Caco-2 (cell line): ENCODE measurements around the gene CLASRP. TPM values are rescaled to one million over a fixed set of nuclear protein-coding genes. Genes with fewer than 3 reads are reported as not detected.

Experiments
- BruUV-seq: library from RNA; stranded (reverse); fragments of 400-500 nt; replicated peaks from 2 replicates; lab custom pipeline; 2021; lab: Mats Ljungman, UMichigan
- CTCF ChIA-PET: fragments of 300-600 bp; sonication (Branson Sonifier 250); formaldehyde crosslinking; loops from one replicate; lab custom pipeline; 2022; ENCODE audit warnings: antibody characterized with exemption; lab: Charles Lee
- POLR2A ChIA-PET: fragments of 300-600 bp; sonication (Branson Sonifier 250); formaldehyde crosslinking; loops from one replicate; lab custom pipeline; 2022; ENCODE audit warnings: antibody characterized with exemption; lab: Charles Lee
- DNase-seq, 2 experiments: peaks; one replicate each; pipeline versions ENCODE4 v3.0.0 to v3.0.0-alpha.2; 2020 to 2022
- H3K27me3 ChIP-seq: replicated peaks from 2 replicates; pipeline ENCODE4 v1.6.0; 2011; ENCODE audit warnings: low read length; ENCODE audit not compliant: control insufficient read depth, insufficient read depth
- H3K36me3 ChIP-seq: 2 replicates; pipeline ENCODE4 v1.5.1; 2011; ENCODE audit warnings: low read length; ENCODE audit not compliant: control insufficient read depth, insufficient read depth
- H3K4me1 ChIP-seq: fragments of 250-450 bp; sonication (Bioruptor Pico); 2 replicates; pipeline ENCODE4 v1.5.1; 2020; ENCODE audit warnings: mild to moderate bottlenecking
- H3K4me3 ChIP-seq: 2 replicates; pipeline ENCODE4 v1.5.1; 2011; ENCODE audit warnings: low read depth, mild to moderate bottlenecking, control low read depth, low read length
- H3K9me3 ChIP-seq: fragments of 250-450 bp; sonication (Bioruptor Pico); 2 replicates; pipeline ENCODE4 v1.5.1; 2020; ENCODE audit warnings: mild to moderate bottlenecking, moderate library complexity
- H3K27ac Mint-ChIP-seq: one replicate; pipeline ENCODE4 v1.8.0; 2022; ENCODE audit warnings: mixed read lengths; ENCODE audit not compliant: unreplicated experiment
- H3K27me3 Mint-ChIP-seq: one replicate; pipeline ENCODE4 v1.8.0; 2022; ENCODE audit warnings: mixed read lengths; ENCODE audit not compliant: insufficient read depth, unreplicated experiment
- H3K36me3 Mint-ChIP-seq: one replicate; pipeline ENCODE4 v1.8.0; 2022; ENCODE audit warnings: mild to moderate bottlenecking, mixed read lengths; ENCODE audit not compliant: insufficient read depth, unreplicated experiment
- H3K4me1 Mint-ChIP-seq: one replicate; pipeline ENCODE4 v1.8.0; 2022; ENCODE audit warnings: low read depth, mixed read lengths; ENCODE audit not compliant: unreplicated experiment
- H3K4me3 Mint-ChIP-seq: one replicate; pipeline ENCODE4 v1.8.0; 2022; ENCODE audit warnings: mild to moderate bottlenecking, moderate library complexity, mixed read lengths; ENCODE audit not compliant: unreplicated experiment
- H3K9me3 Mint-ChIP-seq: one replicate; pipeline ENCODE4 v1.8.0; 2022; ENCODE audit warnings: mixed read lengths; ENCODE audit not compliant: unreplicated experiment
- intact Hi-C: fragments of 100-400 bp; cut with micrococcal nuclease; formaldehyde crosslinking; loops from one replicate; pipeline ENCODE4 v1.10.0; 2022; ENCODE audit not compliant: unreplicated experiment
- total RNA-seq: library from RNA; stranded (reverse); gene quantifications from 2 replicates; pipeline ENCODE4 v1.2.3, GENCODE V29; 2022
- TF ChIP-seq, protein P1 (sequence below), 2 experiments: fragments of 200-600 bp in 1 of 2; IDR thresholded peaks; 1 replicate in 1 of 2; 2 replicates in 1 of 2; pipeline versions ENCODE4 v1.5.1 to v1.8.0; 2011 to 2022; ENCODE audit warnings: antibody characterized with exemption in 1 of 2, control low read depth in 1 of 2, inconsistent platforms in 1 of 2, low read depth in 1 of 2, low read length in 1 of 2, mild to moderate bottlenecking in 1 of 2, moderate library complexity in 1 of 2; ENCODE audit not compliant: insufficient read depth in 1 of 2, severe bottlenecking in 1 of 2, unreplicated experiment in 1 of 2

The CLASRP gene
- total RNA-seq, 1 experiment from 2014 or later, result 104 TPM

- no peaks in the 10 kb centered on the region for H3K27me3 ChIP-seq
- ChIA-PET POLR2A (no interaction called here), CTCF (no interaction called here)
- intact Hi-C loops, result no loop called here
- Mint-ChIP-seq H3K36me3 (peaks cover 82% of the 10 kb centered on the region), H3K27me3 (no peaks in the 10 kb centered on the region), H3K4me1 (peaks cover 8% of the 10 kb centered on the region), H3K4me3 (no peak overlapping the region), H3K27ac (no peak overlapping the region), H3K9me3 (no peaks in the 10 kb centered on the region)
- no peaks in the 10 kb centered on the region for H3K9me3 ChIP-seq
- H3K4me1 ChIP-seq, result no peaks in the 10 kb centered on the region
- peaks cover 11% of the 10 kb centered on the region for H3K36me3 ChIP-seq
- DNase-seq, result no peak
- TF ChIP-seq, protein P1, sequence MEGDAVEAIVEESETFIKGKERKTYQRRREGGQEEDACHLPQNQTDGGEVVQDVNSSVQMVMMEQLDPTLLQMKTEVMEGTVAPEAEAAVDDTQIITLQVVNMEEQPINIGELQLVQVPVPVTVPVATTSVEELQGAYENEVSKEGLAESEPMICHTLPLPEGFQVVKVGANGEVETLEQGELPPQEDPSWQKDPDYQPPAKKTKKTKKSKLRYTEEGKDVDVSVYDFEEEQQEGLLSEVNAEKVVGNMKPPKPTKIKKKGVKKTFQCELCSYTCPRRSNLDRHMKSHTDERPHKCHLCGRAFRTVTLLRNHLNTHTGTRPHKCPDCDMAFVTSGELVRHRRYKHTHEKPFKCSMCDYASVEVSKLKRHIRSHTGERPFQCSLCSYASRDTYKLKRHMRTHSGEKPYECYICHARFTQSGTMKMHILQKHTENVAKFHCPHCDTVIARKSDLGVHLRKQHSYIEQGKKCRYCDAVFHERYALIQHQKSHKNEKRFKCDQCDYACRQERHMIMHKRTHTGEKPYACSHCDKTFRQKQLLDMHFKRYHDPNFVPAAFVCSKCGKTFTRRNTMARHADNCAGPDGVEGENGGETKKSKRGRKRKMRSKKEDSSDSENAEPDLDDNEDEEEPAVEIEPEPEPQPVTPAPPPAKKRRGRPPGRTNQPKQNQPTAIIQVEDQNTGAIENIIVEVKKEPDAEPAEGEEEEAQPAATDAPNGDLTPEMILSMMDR (IDR thresholded peaks at IDR 0.05; ENCODE audit: insufficient read depth in 1 of 2, low read depth in 1 of 2, low read length in 1 of 2, severe bottlenecking in 1 of 2, unreplicated experiment in 1 of 2), result no peak
- BruUV-seq, result no TSS peak
- no peak overlapping the region for H3K4me3 ChIP-seq
Observed at GRCh38 chr19:45061965-45062364, 23.1 kb downstream of the CLASRP start.

DNA sequence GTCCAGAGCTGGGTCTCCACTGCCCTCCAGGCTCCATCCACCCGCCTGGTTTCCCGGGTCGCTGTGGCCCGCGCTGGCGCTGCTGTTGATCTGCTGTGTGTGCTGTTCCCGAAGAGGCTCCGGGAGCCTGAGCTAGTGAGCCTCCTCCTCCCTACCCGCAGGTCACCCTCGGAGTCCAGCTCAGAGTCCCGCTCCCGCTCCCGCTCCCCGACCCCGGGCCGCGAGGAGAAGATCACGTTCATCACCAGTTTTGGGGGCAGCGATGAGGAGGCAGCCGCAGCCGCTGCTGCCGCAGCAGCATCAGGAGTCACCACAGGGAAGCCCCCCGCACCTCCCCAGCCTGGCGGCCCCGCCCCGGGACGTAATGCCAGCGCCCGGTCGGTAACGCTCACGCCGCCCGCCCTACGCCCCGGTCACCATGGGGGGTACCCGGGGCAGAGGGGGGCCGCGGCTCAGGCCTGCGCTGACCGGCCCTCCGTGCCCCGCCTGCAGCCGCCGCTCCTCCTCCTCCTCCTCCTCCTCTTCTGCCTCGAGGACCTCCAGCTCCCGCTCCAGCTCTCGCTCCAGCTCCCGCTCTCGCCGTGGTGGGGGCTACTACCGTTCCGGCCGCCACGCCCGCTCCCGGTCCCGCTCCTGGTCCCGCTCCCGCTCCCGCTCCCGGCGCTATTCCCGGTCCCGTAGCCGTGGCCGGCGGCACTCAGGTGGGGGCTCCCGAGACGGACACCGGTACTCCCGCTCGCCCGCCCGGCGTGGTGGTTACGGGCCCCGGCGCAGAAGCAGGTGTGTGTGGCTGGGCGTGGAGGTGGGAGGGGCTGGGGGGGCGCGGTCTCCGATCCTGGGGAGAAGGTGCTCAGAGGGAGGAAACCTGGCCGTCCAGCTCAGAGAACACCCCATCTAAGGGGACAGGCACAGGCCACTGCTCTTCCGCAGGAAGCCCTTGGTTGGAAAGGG, 25.3 kb downstream of the CLASRP start:
- intact Hi-C loops, result no loop called here
- Mint-ChIP-seq H3K4me3 (no peak overlapping the region), H3K4me1 (peaks cover 8% of the 10 kb centered on the region), H3K9me3 (no peaks in the 10 kb centered on the region), H3K27me3 (no peaks in the 10 kb centered on the region), H3K36me3 (peaks cover 84% of the 10 kb centered on the region), H3K27ac (no peak overlapping the region)
- BruUV-seq, result no TSS peak
- H3K27me3 ChIP-seq, result no peaks in the 10 kb centered on the region
- TF ChIP-seq, protein P1 (IDR thresholded peaks at IDR 0.05; ENCODE audit: insufficient read depth in 1 of 2, low read depth in 1 of 2, low read length in 1 of 2, severe bottlenecking in 1 of 2, unreplicated experiment in 1 of 2), result no peak
- no peak overlapping the region for H3K4me3 ChIP-seq
- H3K36me3 ChIP-seq, result peaks cover 12% of the 10 kb centered on the region
- ChIA-PET CTCF (interaction anchor here (1.0 kb wide), 1 partner anchor 47 kb away, joined by 3 read pairs; no protein-coding TSS in a partner anchor), POLR2A (interaction anchor here (0.6 kb wide), 1 partner anchor 363 kb away, joined by 6 read pairs; no protein-coding TSS in a partner anchor)
- DNase-seq, result no peak
- no peaks in the 10 kb centered on the region for H3K9me3 ChIP-seq
- H3K4me1 ChIP-seq, result no peaks in the 10 kb centered on the region

DNA sequence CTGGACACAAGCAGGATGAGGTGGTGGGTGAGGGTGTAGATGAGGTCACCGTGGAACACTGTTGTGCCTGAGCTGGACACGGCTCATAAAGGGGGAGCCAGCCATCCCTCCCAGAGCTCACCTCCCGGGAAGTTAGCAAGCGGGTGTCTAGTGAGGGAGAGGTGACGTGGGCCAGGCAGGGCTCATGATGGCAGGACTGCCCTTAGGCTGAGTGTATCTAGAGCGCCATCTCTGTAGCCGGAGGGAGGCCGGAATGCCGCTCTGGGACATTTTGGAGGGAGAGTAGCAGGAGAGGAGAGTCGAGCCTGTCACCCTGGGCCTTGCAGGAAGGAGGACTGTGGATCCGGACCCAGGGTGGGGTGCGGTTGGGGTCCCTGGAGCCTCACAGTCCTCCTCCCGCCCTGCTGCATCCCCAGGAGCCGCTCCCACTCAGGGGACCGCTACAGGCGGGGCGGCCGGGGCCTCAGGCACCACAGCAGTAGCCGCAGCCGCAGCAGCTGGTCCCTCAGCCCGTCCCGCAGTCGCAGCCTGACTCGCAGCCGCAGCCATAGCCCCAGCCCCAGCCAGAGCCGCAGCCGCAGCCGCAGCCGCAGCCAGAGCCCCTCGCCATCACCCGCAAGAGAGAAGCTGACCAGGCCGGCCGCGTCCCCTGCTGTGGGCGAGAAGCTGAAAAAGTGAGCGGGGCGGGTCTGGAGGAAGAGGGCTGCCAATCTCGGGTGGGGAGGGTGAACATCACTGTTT, 28.2 kb downstream of the CLASRP start:
- Mint-ChIP-seq H3K9me3 (no peaks in the 10 kb centered on the region), H3K36me3 (peaks cover 81% of the 10 kb centered on the region), H3K4me3 (no peak overlapping the region), H3K4me1 (no peaks in the 10 kb centered on the region), H3K27ac (no peak overlapping the region), H3K27me3 (no peaks in the 10 kb centered on the region)
- no peaks in the 10 kb centered on the region for H3K9me3 ChIP-seq
- CTCF ChIA-PET, result interaction anchor here (0.5 kb wide), 1 partner anchor 161 kb away, joined by 4 read pairs; no protein-coding TSS in a partner anchor
- TF ChIP-seq, protein P1 (IDR thresholded peaks at IDR 0.05; ENCODE audit: insufficient read depth in 1 of 2, low read depth in 1 of 2, low read length in 1 of 2, severe bottlenecking in 1 of 2, unreplicated experiment in 1 of 2), result no peak
- no peak overlapping the region for H3K4me3 ChIP-seq
- no peaks in the 10 kb centered on the region for H3K27me3 ChIP-seq
- intact Hi-C loops, result no loop called here
- no TSS peak for BruUV-seq
- POLR2A ChIA-PET, result no interaction called here
- DNase-seq, result no peak
- H3K36me3 ChIP-seq, result peaks cover 5% of the 10 kb centered on the region
- no peaks in the 10 kb centered on the region for H3K4me1 ChIP-seq
